ENCODE results near the gene HDAC9. TPM values are rescaled to one million over a fixed set of nuclear protein-coding genes. Genes with fewer than 3 reads are reported as not detected.

The HDAC9 gene
- total RNA-seq, 4 donors from 2014 or later: 3.4 to 7.2 (median 4.5) TPM

GRCh38 chr7:18828260-18828993, 332.9 kb downstream of the HDAC9 start:
- Histone ChIP-seq H3K9me3 (no peaks in the 10 kb centered on the region), H3K36me3 (no peaks in the 10 kb centered on the region), H3K27ac (peak overlapping the region; percentile 49), H3K4me3 (peak overlapping the region; percentile 20), H3K4me1 (peaks cover 8% of the 10 kb centered on the region), H3K27me3 (no peaks in the 10 kb centered on the region)
- TF ChIP-seq EP300 (IDR thresholded peaks at IDR 0.05) (no peak), POLR2AphosphoS5 (IDR thresholded peaks at IDR 0.05) (peak in 1 of 3 donors; percentile 28)
- DNase-seq (ENCODE audit: low spot score in 2 of 2): no peak
- WGBS: 50% methylated on average over 6 of the region's 6 CpGs

GRCh38 chr7:18828994-18829857, 333.7 kb downstream of the HDAC9 start:
- Histone ChIP-seq H3K4me3 (peak overlapping the region; percentile 20), H3K4me1 (peaks cover 8% of the 10 kb centered on the region), H3K9me3 (no peaks in the 10 kb centered on the region), H3K36me3 (no peaks in the 10 kb centered on the region), H3K27ac (peak overlapping the region; percentile 49), H3K27me3 (no peaks in the 10 kb centered on the region)
- WGBS: 56% methylated on average over 11 of the region's 11 CpGs
- DNase-seq (ENCODE audit: low spot score in 2 of 2): no peak
- TF ChIP-seq POLR2A (IDR thresholded peaks at IDR 0.05) (no peak), EP300 (IDR thresholded peaks at IDR 0.05) (no peak), POLR2AphosphoS5 (IDR thresholded peaks at IDR 0.05) (no peak), CTCF (IDR thresholded peaks at IDR 0.05) (no peak)

- H3K4me3 ChIP-seq: peak overlapping the region; percentile 20
- DNase-seq (ENCODE audit: low spot score in 2 of 2): no peak
- 16% methylated on average over 3 of the region's 3 CpGs for WGBS
Measured at GRCh38 chr7:18829858-18830285, 334.3 kb downstream of the HDAC9 start.

GRCh38 chr7:18831419-18831818, 335.9 kb downstream of the HDAC9 start:
- Histone ChIP-seq H3K9me3 (no peaks in the 10 kb centered on the region), H3K4me3 (no peak overlapping the region), H3K27ac (no peak overlapping the region), H3K4me1 (peaks cover 8% of the 10 kb centered on the region), H3K27me3 (no peaks in the 10 kb centered on the region), H3K36me3 (no peaks in the 10 kb centered on the region)
- 29% methylated on average over 4 of the region's 4 CpGs for WGBS
- TF ChIP-seq POLR2AphosphoS5 (IDR thresholded peaks at IDR 0.05): no peak
- no peak for TF ChIP-seq EP300 (IDR thresholded peaks at IDR 0.05)
- no peak for TF ChIP-seq POLR2A (IDR thresholded peaks at IDR 0.05)
- TF ChIP-seq CTCF (IDR thresholded peaks at IDR 0.05): no peak
- no peak for DNase-seq (ENCODE audit: low spot score in 2 of 2)

More at GRCh38 chr7:18829858-18830285, 334.3 kb downstream of the HDAC9 start:
- Histone ChIP-seq H3K36me3 (no peaks in the 10 kb centered on the region), H3K4me1 (peaks cover 8% of the 10 kb centered on the region), H3K9me3 (no peaks in the 10 kb centered on the region), H3K27me3 (no peaks in the 10 kb centered on the region), H3K27ac (no peak overlapping the region)
- no peak for TF ChIP-seq POLR2A (IDR thresholded peaks at IDR 0.05)
- no peak for TF ChIP-seq CTCF (IDR thresholded peaks at IDR 0.05)
- no peak for TF ChIP-seq EP300 (IDR thresholded peaks at IDR 0.05)
- peak in 1 of 3 donors; percentile 25 for TF ChIP-seq POLR2AphosphoS5 (IDR thresholded peaks at IDR 0.05)

- no peak for DNase-seq (ENCODE audit: low spot score in 2 of 2)
- TF ChIP-seq CTCF (IDR thresholded peaks at IDR 0.05) (no peak), EP300 (IDR thresholded peaks at IDR 0.05) (no peak), POLR2AphosphoS5 (IDR thresholded peaks at IDR 0.05) (no peak), POLR2A (IDR thresholded peaks at IDR 0.05) (no peak)
- H3K27me3 ChIP-seq: no peaks in the 10 kb centered on the region
- no peak overlapping the region for H3K27ac ChIP-seq
- no peaks in the 10 kb centered on the region for H3K9me3 ChIP-seq
- no peak overlapping the region for H3K4me3 ChIP-seq
- H3K4me1 ChIP-seq: peaks cover 8% of the 10 kb centered on the region
- H3K36me3 ChIP-seq: no peaks in the 10 kb centered on the region
- WGBS: 51% methylated on average over 2 of the region's 2 CpGs
Measured at GRCh38 chr7:18831943-18832342, 336.4 kb downstream of the HDAC9 start.
